ENCODE measurements around the gene GPR146.

DNA sequence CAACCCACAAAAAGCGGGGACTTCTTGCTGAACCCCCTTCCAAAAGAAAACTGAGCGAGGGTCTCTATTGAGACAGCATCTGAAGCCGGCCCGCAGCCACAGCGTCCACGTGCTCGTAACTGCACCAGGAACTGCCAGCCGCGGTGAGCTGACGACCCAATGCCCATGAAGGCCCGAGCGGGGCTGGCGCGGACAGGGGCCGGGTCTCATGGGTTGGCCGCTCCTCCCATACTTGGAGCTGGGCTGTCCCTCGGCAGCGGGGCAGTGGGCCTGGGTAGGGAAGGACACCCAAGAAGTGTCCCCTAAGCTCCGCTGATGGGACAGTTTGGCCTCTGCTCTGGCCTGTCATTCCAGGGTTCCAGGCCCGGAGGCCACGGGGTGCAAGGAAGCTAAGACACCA lies 39.0 kb upstream of the GPR146 start:
- no peak for TF ChIP-seq RNF2 (IDR thresholded peaks at IDR 0.05; ENCODE audit: borderline replicate concordance, low read depth, low read length, missing control alignments, poor library complexity, severe bottlenecking)
- no peak for TF ChIP-seq SIN3A (conservative IDR thresholded peaks at IDR 0.05 in 1 of 2, IDR thresholded peaks at IDR 0.05 in 1 of 2; ENCODE audit: low read depth in 1 of 2, low read length in 2 of 2)
- TF ChIP-seq, protein P1, sequence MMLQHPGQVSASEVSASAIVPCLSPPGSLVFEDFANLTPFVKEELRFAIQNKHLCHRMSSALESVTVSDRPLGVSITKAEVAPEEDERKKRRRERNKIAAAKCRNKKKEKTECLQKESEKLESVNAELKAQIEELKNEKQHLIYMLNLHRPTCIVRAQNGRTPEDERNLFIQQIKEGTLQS (IDR thresholded peaks at IDR 0.05; ENCODE audit: insufficient read depth, low read depth, low read length) = no peak
- TF ChIP-seq, protein P2, sequence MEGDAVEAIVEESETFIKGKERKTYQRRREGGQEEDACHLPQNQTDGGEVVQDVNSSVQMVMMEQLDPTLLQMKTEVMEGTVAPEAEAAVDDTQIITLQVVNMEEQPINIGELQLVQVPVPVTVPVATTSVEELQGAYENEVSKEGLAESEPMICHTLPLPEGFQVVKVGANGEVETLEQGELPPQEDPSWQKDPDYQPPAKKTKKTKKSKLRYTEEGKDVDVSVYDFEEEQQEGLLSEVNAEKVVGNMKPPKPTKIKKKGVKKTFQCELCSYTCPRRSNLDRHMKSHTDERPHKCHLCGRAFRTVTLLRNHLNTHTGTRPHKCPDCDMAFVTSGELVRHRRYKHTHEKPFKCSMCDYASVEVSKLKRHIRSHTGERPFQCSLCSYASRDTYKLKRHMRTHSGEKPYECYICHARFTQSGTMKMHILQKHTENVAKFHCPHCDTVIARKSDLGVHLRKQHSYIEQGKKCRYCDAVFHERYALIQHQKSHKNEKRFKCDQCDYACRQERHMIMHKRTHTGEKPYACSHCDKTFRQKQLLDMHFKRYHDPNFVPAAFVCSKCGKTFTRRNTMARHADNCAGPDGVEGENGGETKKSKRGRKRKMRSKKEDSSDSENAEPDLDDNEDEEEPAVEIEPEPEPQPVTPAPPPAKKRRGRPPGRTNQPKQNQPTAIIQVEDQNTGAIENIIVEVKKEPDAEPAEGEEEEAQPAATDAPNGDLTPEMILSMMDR (IDR thresholded peaks at IDR 0.05; ENCODE audit: control extremely low read depth in 1 of 3, insufficient read depth in 1 of 3, low read depth in 1 of 3, low read length in 3 of 3) = no peak
- no peak for TF ChIP-seq JUND (IDR thresholded peaks at IDR 0.05; ENCODE audit: low read length)
- TF ChIP-seq POLR2A (IDR thresholded peaks at IDR 0.05; ENCODE audit: control extremely low read depth in 1 of 2, low read depth in 2 of 2, low read length in 2 of 2) = no peak

All from H1 (cell line).